ENCODE measurements around the gene TNFRSF1A.
A peak's percentile ranks its signal among the peaks of the same experiment; 100 is the strongest.

TNFRSF1A gene

GRCh38 chr12:6336889-6337853 lies 4.7 kb downstream of the TNFRSF1A start:
- no peak for DNase-seq (ENCODE audit: low read depth, low spot score)

- DNase-seq (ENCODE audit: low read depth, low spot score), result peak; percentile 98
Observed at GRCh38 chr12:6336079-6336888, 5.6 kb downstream of the TNFRSF1A start.

- peak; percentile 91 for DNase-seq (ENCODE audit: low read depth, low spot score)
Observed at GRCh38 chr12:6335451-6336078, 6.3 kb downstream of the TNFRSF1A start.

GRCh38 chr12:6334940-6335450 lies 6.9 kb downstream of the TNFRSF1A start:
- DNase-seq (ENCODE audit: low read depth, low spot score), result peak; percentile 47

- no peak for DNase-seq (ENCODE audit: low read depth, low spot score)
Observed at GRCh38 chr12:6334359-6334758, 7.5 kb downstream of the TNFRSF1A start.

GRCh38 chr12:6333566-6333965 lies 8.3 kb downstream of the TNFRSF1A start:
- peak; percentile 89 for DNase-seq (ENCODE audit: low read depth, low spot score)

- no peak for DNase-seq (ENCODE audit: low read depth, low spot score)
Observed at GRCh38 chr12:6333029-6333428, 8.8 kb downstream of the TNFRSF1A start.

- DNase-seq (ENCODE audit: low read depth, low spot score), result peak; percentile 34
Observed at GRCh38 chr12:6332459-6332858, 9.4 kb downstream of the TNFRSF1A start.

GRCh38 chr12:6330999-6331714 lies 10.7 kb downstream of the TNFRSF1A start:
- no peak for DNase-seq (ENCODE audit: low read depth, low spot score)

GRCh38 chr12:6330192-6330591 lies 11.7 kb downstream of the TNFRSF1A start:
- DNase-seq (ENCODE audit: low read depth, low spot score), result no peak

GRCh38 chr12:6329703-6330064 lies 12.2 kb downstream of the TNFRSF1A start:
- no peak for DNase-seq (ENCODE audit: low read depth, low spot score)

GRCh38 chr12:6328945-6329702 lies 12.8 kb downstream of the TNFRSF1A start:
- peak; percentile 8 for DNase-seq (ENCODE audit: low read depth, low spot score)

- DNase-seq (ENCODE audit: low read depth, low spot score), result no peak
Observed at GRCh38 chr12:6328045-6328779, 13.7 kb downstream of the TNFRSF1A start.

GRCh38 chr12:6327229-6328041 lies 14.4 kb downstream of the TNFRSF1A start:
- DNase-seq (ENCODE audit: low read depth, low spot score), result peak; percentile 11

- DNase-seq (ENCODE audit: low read depth, low spot score), result peak; percentile 67
Observed at GRCh38 chr12:6326316-6327228, 15.3 kb downstream of the TNFRSF1A start.

GRCh38 chr12:6324936-6325750 lies 16.7 kb downstream of the TNFRSF1A start:
- peak; percentile 21 for DNase-seq (ENCODE audit: low read depth, low spot score)

All from astrocyte of the hippocampus (primary cell).